IPS-18c (cell line): ENCODE measurements around the gene PROZ.

Source experiments
- H3K4me3 ChIP-seq: 2 replicates; pipeline ENCODE4 v1.7.0; 2013; ENCODE audit warnings: low read depth, mild to moderate bottlenecking, low read length, moderate library complexity; ENCODE audit not compliant: insufficient read depth
- H3K9me3 ChIP-seq: one replicate; pipeline ENCODE4 v1.6.1; 2013; ENCODE audit warnings: mild to moderate bottlenecking, low read length, moderate library complexity; ENCODE audit not compliant: control insufficient read depth, insufficient read depth

Gene PROZ

GRCh38 chr13:113148940-113149503 is 9.4 kb upstream of the PROZ start:
- Histone ChIP-seq H3K4me3 (no peak overlapping the region), H3K9me3 (peaks cover 2% of the 10 kb centered on the region)

- H3K4me3 ChIP-seq, result no peak overlapping the region
- peaks cover 2% of the 10 kb centered on the region for H3K9me3 ChIP-seq
These were observed 8.5 kb upstream of the PROZ start for GRCh38 chr13:113149711-113150549.

GRCh38 chr13:113150550-113151365 is 7.7 kb upstream of the PROZ start:
- H3K4me3 ChIP-seq, result no peak overlapping the region
- peaks cover 2% of the 10 kb centered on the region for H3K9me3 ChIP-seq

GRCh38 chr13:113151745-113152690 is 6.4 kb upstream of the PROZ start:
- Histone ChIP-seq H3K9me3 (peaks cover 2% of the 10 kb centered on the region), H3K4me3 (peak overlapping the region; percentile 20; the same call in 1 of the 2 replicates)

- peak overlapping the region; percentile 47; the same call in 1 of the 2 replicates for H3K4me3 ChIP-seq
- peaks cover 2% of the 10 kb centered on the region for H3K9me3 ChIP-seq
These were observed 5.8 kb upstream of the PROZ start for GRCh38 chr13:113152691-113152983.

GRCh38 chr13:113152984-113153809 is 5.3 kb upstream of the PROZ start:
- H3K4me3 ChIP-seq, result peak overlapping the region; percentile 47

GRCh38 chr13:113153810-113154748 is 4.4 kb upstream of the PROZ start:
- H3K9me3 ChIP-seq, result peaks cover 2% of the 10 kb centered on the region
- H3K4me3 ChIP-seq, result peak overlapping the region; percentile 47

More at GRCh38 chr13:113152984-113153809, 5.3 kb upstream of the PROZ start:
- H3K9me3 ChIP-seq, result peaks cover 2% of the 10 kb centered on the region

GRCh38 chr13:113155201-113155600 is 3.2 kb upstream of the PROZ start:
- Histone ChIP-seq H3K9me3 (peaks cover 2% of the 10 kb centered on the region), H3K4me3 (no peak overlapping the region)

- H3K9me3 ChIP-seq, result peaks cover 2% of the 10 kb centered on the region
- no peak overlapping the region for H3K4me3 ChIP-seq
These were observed 2.3 kb upstream of the PROZ start for GRCh38 chr13:113155982-113156655.

- no peaks in the 10 kb centered on the region for H3K9me3 ChIP-seq
These were observed 1.1 kb upstream of the PROZ start for GRCh38 chr13:113157206-113157928.

GRCh38 chr13:113158946-113159345 is 498 bp downstream of the PROZ start:
- Histone ChIP-seq H3K9me3 (no peaks in the 10 kb centered on the region), H3K4me3 (no peak overlapping the region)

More at GRCh38 chr13:113157206-113157928, 1.1 kb upstream of the PROZ start:
- no peak overlapping the region for H3K4me3 ChIP-seq

- Histone ChIP-seq H3K4me3 (no peak overlapping the region), H3K9me3 (no peaks in the 10 kb centered on the region)
These were observed 1.3 kb downstream of the PROZ start for GRCh38 chr13:113159701-113160100.

GRCh38 chr13:113160983-113161382 is 2.5 kb downstream of the PROZ start:
- Histone ChIP-seq H3K4me3 (no peak overlapping the region), H3K9me3 (no peaks in the 10 kb centered on the region)

- H3K4me3 ChIP-seq, result no peak overlapping the region
These were observed 3.0 kb downstream of the PROZ start for GRCh38 chr13:113161433-113161832.

More at GRCh38 chr13:113161433-113161832, 3.0 kb downstream of the PROZ start:
- no peaks in the 10 kb centered on the region for H3K9me3 ChIP-seq
